ENCODE measurements around the gene ZCCHC4.

Gene ZCCHC4, protein sequence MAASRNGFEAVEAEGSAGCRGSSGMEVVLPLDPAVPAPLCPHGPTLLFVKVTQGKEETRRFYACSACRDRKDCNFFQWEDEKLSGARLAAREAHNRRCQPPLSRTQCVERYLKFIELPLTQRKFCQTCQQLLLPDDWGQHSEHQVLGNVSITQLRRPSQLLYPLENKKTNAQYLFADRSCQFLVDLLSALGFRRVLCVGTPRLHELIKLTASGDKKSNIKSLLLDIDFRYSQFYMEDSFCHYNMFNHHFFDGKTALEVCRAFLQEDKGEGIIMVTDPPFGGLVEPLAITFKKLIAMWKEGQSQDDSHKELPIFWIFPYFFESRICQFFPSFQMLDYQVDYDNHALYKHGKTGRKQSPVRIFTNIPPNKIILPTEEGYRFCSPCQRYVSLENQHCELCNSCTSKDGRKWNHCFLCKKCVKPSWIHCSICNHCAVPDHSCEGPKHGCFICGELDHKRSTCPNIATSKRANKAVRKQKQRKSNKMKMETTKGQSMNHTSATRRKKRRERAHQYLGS

DNA sequence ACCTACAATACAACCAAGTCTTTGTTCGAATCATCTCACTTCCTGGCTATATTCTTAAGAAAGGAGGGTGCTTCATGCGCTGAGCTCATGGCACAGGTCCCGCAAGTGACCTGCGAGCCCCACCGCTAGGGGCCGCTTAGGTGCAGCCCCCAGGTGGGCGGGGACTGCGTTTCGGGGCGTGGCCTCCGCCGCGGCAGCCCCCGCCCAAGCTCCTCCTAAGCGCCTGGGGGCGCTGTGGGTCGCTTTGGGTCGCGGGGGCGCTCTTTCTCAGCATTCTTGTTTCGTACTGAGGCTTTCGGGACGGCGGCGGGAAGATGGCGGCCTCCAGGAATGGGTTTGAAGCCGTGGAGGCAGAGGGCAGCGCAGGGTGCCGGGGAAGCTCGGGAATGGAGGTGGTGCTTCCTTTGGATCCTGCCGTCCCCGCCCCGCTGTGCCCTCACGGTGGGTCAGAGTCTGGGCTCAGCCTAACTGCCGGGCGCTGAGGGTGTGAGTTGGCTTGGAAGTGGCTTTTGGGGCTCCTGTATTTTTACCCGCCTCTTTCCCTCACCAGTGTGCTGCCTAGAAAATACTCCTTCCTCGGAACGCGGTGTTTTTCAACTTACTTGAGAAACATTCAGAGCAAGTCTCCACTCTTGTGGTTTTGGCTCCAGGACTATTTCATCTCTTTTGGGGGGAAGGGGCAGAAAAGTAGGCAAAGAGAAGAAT, at the start of gene ZCCHC4:
TSS of gene ZCCHC4 (plus strand) at position 279 of the 705 bp plus-strand sequence. CDS start at position 315, 36 bp downstream.
- Histone ChIP-seq H3K36me3 (ENCODE audit: control insufficient read depth, insufficient read depth, low read length) (no peaks in the 10 kb centered on the region), H3K27me3 (ENCODE audit: control insufficient read depth, insufficient read depth, low read length) (no peaks in the 10 kb centered on the region), H3K4me1 (ENCODE audit: control insufficient read depth, insufficient read depth, low read length) (no peaks in the 10 kb centered on the region), H3K9me3 (ENCODE audit: control insufficient read depth, insufficient read depth, low read length) (no peaks in the 10 kb centered on the region), H3K27ac (ENCODE audit: low read length) (no peak within 1 kb of the TSS), H3K4me3 (ENCODE audit: low read length) (peak within 1 kb of the TSS; percentile 86)
- no CpG with 5 or more reads among the region's 40 CpGs for WGBS (ENCODE audit: insufficient coverage, insufficient read length)
- DNase-seq (ENCODE audit: low read depth, low spot score) = peak; percentile 48

DNA sequence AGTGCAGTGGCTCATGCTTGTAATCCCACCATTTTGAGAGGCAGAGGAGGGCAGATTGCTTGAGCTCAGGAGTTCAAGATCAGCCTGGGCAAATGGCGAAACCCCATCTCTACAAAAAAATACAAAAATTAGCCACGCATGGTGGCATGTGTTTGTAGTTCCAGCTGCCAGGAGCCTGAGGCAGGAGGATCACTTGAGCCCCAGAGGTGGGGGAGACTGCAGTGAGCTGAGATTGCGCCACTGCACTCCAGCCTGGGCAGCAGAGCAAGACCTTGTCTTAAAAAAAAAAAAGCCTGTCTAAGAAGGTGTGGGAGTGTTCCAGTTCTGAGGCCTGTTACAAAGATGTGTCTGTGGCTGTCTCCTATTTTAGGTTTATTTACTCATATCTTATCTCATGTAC, 40.7 kb upstream of the ZCCHC4 start:
- Histone ChIP-seq H3K4me3 (ENCODE audit: low read length) (no peak overlapping the region), H3K27ac (ENCODE audit: low read length) (no peak overlapping the region), H3K27me3 (ENCODE audit: control insufficient read depth, insufficient read depth, low read length) (no peaks in the 10 kb centered on the region), H3K36me3 (ENCODE audit: control insufficient read depth, insufficient read depth, low read length) (no peaks in the 10 kb centered on the region), H3K9me3 (ENCODE audit: control insufficient read depth, insufficient read depth, low read length) (no peaks in the 10 kb centered on the region), H3K4me1 (ENCODE audit: control insufficient read depth, insufficient read depth, low read length) (no peaks in the 10 kb centered on the region)
- DNase-seq (ENCODE audit: low read depth, low spot score) = no peak
- no CpG with 5 or more reads among the region's 3 CpGs for WGBS (ENCODE audit: insufficient coverage, insufficient read length)

DNA sequence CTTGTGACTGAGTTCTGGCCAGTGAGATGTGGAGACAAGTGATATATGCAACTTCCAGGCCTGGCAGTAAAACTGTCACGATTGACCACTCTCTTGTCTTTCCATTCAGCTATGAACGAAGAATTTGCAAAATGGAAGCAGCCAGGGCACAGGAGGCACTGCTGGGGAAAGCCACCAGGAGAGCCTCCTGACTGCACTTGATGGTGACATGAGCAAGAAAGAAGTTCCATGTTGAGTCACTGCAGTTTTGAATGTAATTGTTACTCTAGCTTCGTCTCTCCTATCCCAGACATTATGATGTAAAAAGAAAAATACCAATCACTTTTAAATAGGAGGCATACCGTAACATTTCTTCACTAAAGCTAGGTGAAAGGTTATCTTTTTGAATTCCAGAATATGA, 32.4 kb upstream of the ZCCHC4 start:
- Histone ChIP-seq H3K27me3 (ENCODE audit: control insufficient read depth, insufficient read depth, low read length) (no peaks in the 10 kb centered on the region), H3K4me1 (ENCODE audit: control insufficient read depth, insufficient read depth, low read length) (no peaks in the 10 kb centered on the region), H3K36me3 (ENCODE audit: control insufficient read depth, insufficient read depth, low read length) (no peaks in the 10 kb centered on the region), H3K9me3 (ENCODE audit: control insufficient read depth, insufficient read depth, low read length) (no peaks in the 10 kb centered on the region), H3K27ac (ENCODE audit: low read length) (no peak overlapping the region), H3K4me3 (ENCODE audit: low read length) (no peak overlapping the region)
- DNase-seq (ENCODE audit: low read depth, low spot score) = no peak
- no CpG with 5 or more reads among the region's 4 CpGs for WGBS (ENCODE audit: insufficient coverage, insufficient read length)

DNA sequence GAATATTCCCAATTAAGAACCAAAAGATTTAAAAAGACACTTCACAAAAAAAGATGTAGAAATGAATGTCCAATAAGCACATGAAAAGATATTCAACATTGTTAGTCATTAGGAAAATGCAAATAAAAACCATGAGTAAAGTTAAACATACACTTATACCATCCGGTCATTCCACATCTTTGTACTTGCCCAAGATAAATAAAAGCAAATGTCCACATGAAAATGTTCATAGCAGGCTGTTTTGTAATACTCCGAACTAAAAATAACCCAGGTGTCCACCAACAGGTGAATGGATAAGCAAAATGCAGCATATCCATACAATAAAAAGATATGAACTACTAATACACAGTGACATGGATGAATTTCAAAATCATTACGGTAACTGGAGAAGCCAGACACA, 28.6 kb upstream of the ZCCHC4 start:
- H3K27ac ChIP-seq (ENCODE audit: low read length) = no peak overlapping the region
- no peak overlapping the region for H3K4me3 ChIP-seq (ENCODE audit: low read length)
- WGBS (ENCODE audit: insufficient coverage, insufficient read length) = no CpG with 5 or more reads among the region's 3 CpGs
- no peak for DNase-seq (ENCODE audit: low read depth, low spot score)
- H3K4me1 ChIP-seq (ENCODE audit: control insufficient read depth, insufficient read depth, low read length) = no peaks in the 10 kb centered on the region
- H3K9me3 ChIP-seq (ENCODE audit: control insufficient read depth, insufficient read depth, low read length) = no peaks in the 10 kb centered on the region
- no peaks in the 10 kb centered on the region for H3K27me3 ChIP-seq (ENCODE audit: control insufficient read depth, insufficient read depth, low read length)
- no peaks in the 10 kb centered on the region for H3K36me3 ChIP-seq (ENCODE audit: control insufficient read depth, insufficient read depth, low read length)

DNA sequence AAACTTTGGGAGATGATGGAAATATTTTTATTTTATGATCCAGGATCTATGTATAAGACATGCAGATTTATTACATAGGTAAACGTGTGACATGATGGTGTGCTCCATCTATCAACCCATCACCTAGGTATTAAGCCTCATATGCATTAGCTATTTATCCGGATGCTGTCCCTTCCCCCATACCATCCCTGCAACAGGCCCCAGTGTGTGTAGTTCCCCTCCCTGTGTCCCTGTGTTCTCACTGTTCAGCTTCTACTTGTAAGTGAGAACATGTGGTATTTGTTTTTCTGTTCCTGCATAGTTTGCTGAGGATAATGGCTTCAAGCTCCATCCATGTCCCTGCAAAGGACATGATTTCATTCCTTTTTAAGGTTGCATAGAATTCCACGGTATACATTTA, 28.1 kb upstream of the ZCCHC4 start:
- Histone ChIP-seq H3K4me3 (ENCODE audit: low read length) (no peak overlapping the region), H3K4me1 (ENCODE audit: control insufficient read depth, insufficient read depth, low read length) (no peaks in the 10 kb centered on the region), H3K27ac (ENCODE audit: low read length) (no peak overlapping the region), H3K9me3 (ENCODE audit: control insufficient read depth, insufficient read depth, low read length) (no peaks in the 10 kb centered on the region), H3K27me3 (ENCODE audit: control insufficient read depth, insufficient read depth, low read length) (no peaks in the 10 kb centered on the region), H3K36me3 (ENCODE audit: control insufficient read depth, insufficient read depth, low read length) (no peaks in the 10 kb centered on the region)
- no peak for DNase-seq (ENCODE audit: low read depth, low spot score)
- no CpG with 5 or more reads among the region's 3 CpGs for WGBS (ENCODE audit: insufficient coverage, insufficient read length)

DNA sequence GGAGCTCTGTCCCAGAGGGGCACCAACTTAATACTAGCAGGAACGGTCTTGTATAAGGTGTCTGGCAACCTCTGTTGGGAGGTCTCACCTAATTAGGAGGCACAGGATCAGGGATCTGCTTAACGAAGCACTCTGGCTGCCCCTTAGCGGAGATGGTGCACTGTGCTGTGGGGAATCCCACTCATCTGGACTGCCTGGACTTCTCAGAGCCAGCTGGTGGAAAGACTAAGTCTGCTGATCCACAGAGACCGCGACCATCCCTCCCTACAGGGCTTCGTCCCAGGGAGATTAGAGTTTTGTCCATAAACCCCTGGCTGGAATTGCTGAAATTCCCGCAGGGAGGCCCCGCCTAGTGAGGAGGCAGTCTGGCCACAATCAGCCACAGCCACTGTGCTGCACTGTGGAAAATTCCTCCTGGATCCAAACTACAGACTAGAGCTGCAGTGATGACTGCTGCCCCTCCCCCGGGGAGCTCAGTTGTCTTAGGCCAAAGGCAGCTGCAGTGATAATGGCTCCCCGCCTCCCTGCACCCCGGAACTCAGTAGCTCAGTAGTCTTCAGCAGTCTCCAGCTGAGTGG, 22.0 kb upstream of the ZCCHC4 start:
- H3K4me1 ChIP-seq (ENCODE audit: control insufficient read depth, insufficient read depth, low read length) = no peaks in the 10 kb centered on the region
- no peak overlapping the region for H3K27ac ChIP-seq (ENCODE audit: low read length)
- no peaks in the 10 kb centered on the region for H3K27me3 ChIP-seq (ENCODE audit: control insufficient read depth, insufficient read depth, low read length)
- H3K36me3 ChIP-seq (ENCODE audit: control insufficient read depth, insufficient read depth, low read length) = no peaks in the 10 kb centered on the region
- no CpG with 5 or more reads among the region's 11 CpGs for WGBS (ENCODE audit: insufficient coverage, insufficient read length)
- DNase-seq (ENCODE audit: low read depth, low spot score) = no peak
- H3K4me3 ChIP-seq (ENCODE audit: low read length) = no peak overlapping the region
- no peaks in the 10 kb centered on the region for H3K9me3 ChIP-seq (ENCODE audit: control insufficient read depth, insufficient read depth, low read length)

DNA sequence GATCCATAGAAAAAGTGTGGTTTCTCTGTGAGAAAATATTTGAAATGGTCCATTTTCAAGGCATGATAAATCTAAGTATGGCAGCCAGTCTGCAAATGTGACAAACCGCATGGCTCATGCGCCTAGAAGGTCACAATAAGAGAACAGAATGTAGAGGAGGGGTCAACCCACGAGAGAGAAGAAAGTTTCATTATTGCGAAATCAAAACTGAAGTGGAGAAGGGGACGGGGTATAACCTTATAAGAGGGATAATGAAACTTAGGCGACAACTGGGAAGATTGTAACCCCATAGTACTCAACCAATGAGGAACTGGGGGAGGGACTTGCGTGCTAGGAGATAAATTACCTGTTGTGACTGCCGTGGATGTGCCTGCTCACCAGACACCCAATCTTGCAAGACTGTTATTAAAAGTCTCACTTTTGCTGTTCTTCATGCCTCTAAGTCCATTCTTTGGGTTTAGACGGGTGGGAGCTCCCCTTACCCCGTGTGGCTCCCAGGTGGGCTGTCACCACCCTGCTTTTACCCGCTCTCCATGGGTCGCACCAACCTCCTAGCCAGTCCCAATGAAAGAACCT, 21.3 kb upstream of the ZCCHC4 start:
- H3K4me1 ChIP-seq (ENCODE audit: control insufficient read depth, insufficient read depth, low read length) = no peaks in the 10 kb centered on the region
- no peaks in the 10 kb centered on the region for H3K27me3 ChIP-seq (ENCODE audit: control insufficient read depth, insufficient read depth, low read length)
- no peak overlapping the region for H3K27ac ChIP-seq (ENCODE audit: low read length)
- no peaks in the 10 kb centered on the region for H3K9me3 ChIP-seq (ENCODE audit: control insufficient read depth, insufficient read depth, low read length)
- no peak for DNase-seq (ENCODE audit: low read depth, low spot score)
- no peaks in the 10 kb centered on the region for H3K36me3 ChIP-seq (ENCODE audit: control insufficient read depth, insufficient read depth, low read length)
- H3K4me3 ChIP-seq (ENCODE audit: low read length) = no peak overlapping the region
- no CpG with 5 or more reads among the region's 12 CpGs for WGBS (ENCODE audit: insufficient coverage, insufficient read length)

DNA sequence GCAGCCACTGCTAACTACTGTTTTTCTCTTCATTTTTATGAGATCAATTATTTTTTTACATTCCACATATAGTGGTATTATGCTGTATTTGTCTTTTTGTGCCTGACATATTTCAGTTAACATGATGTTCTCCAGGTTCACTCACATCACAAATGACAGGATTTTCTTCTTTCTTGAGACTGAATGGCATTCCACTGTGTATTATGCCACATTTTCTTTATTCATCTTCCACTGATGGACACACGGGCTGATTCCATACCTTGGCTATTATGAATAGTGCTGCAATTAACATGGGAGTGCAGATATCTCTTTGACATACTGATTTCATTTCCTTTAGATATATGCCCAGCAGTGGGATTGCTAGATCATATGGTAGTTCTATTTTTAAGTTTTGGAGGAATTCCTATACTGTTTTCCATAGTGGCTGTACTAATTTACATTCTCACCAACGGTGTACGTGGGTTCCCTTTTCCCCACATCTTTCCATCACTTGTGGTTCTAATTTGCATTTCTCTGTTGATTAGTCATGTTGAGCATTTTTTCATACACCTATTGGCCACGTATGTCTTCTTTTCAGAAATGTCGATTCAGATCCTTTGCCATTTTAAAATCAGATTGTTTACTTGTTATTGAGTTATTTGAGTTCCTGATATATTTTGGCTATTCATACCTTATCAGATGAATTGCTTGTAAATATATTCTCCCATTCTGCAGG, 14.9 kb upstream of the ZCCHC4 start:
- no peaks in the 10 kb centered on the region for H3K27me3 ChIP-seq (ENCODE audit: control insufficient read depth, insufficient read depth, low read length)
- no peak for DNase-seq (ENCODE audit: low read depth, low spot score)
- H3K4me3 ChIP-seq (ENCODE audit: low read length) = no peak overlapping the region
- no peaks in the 10 kb centered on the region for H3K36me3 ChIP-seq (ENCODE audit: control insufficient read depth, insufficient read depth, low read length)
- no peaks in the 10 kb centered on the region for H3K4me1 ChIP-seq (ENCODE audit: control insufficient read depth, insufficient read depth, low read length)
- H3K9me3 ChIP-seq (ENCODE audit: control insufficient read depth, insufficient read depth, low read length) = no peaks in the 10 kb centered on the region
- WGBS (ENCODE audit: insufficient coverage, insufficient read length) = no CpG with 5 or more reads among the region's 5 CpGs
- no peak overlapping the region for H3K27ac ChIP-seq (ENCODE audit: low read length)

DNA sequence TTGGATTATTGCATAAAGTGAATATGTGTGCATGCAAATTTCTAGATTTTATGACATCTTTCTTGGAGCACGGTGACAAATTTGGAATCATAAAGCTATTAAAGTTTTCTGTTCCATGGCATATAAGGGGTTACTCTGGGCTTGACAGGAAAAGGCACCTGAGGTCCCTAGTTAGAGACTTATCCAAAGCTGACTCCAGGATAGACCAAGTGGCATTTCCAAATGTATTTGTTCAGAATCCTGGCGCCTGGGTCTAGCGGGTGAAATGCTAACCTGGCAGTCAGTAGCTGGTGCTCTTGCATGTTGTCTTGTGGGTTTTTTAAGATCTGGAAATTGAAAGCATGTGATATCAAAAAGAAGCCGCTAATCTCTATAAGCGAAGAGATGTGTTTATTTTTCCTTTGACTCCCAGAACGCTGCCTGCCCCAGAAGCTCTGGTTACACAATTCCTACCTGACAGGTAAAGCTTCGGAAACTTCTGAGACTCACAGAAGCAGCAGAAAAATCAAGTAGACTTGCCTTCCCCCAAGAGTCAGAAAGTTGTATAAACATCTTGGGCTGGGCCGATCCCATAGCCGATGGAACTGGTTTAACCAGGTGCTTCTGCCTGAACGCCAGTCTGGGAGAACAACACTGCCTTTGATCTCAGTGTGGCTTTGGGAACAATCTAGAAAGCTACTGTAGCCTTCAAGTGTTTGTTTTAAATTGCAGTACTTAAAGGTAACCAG, 12.9 kb upstream of the ZCCHC4 start:
- Histone ChIP-seq H3K27ac (ENCODE audit: low read length) (no peak overlapping the region), H3K27me3 (ENCODE audit: control insufficient read depth, insufficient read depth, low read length) (no peaks in the 10 kb centered on the region), H3K4me3 (ENCODE audit: low read length) (no peak overlapping the region), H3K9me3 (ENCODE audit: control insufficient read depth, insufficient read depth, low read length) (no peaks in the 10 kb centered on the region), H3K36me3 (ENCODE audit: control insufficient read depth, insufficient read depth, low read length) (no peaks in the 10 kb centered on the region), H3K4me1 (ENCODE audit: control insufficient read depth, insufficient read depth, low read length) (no peaks in the 10 kb centered on the region)
- no CpG with 5 or more reads among the region's 10 CpGs for WGBS (ENCODE audit: insufficient coverage, insufficient read length)
- DNase-seq (ENCODE audit: low read depth, low spot score) = no peak

Measured in iPS DF 6.9 (cell line).